Measurements from ENCODE around the gene OVOL1.
"Not testable (repeated sequence)": the region's sequence is repeated elsewhere in the genome, so short reads cannot be mapped to it uniquely, and the experiment has no call there.

OVOL1 gene

DNA sequence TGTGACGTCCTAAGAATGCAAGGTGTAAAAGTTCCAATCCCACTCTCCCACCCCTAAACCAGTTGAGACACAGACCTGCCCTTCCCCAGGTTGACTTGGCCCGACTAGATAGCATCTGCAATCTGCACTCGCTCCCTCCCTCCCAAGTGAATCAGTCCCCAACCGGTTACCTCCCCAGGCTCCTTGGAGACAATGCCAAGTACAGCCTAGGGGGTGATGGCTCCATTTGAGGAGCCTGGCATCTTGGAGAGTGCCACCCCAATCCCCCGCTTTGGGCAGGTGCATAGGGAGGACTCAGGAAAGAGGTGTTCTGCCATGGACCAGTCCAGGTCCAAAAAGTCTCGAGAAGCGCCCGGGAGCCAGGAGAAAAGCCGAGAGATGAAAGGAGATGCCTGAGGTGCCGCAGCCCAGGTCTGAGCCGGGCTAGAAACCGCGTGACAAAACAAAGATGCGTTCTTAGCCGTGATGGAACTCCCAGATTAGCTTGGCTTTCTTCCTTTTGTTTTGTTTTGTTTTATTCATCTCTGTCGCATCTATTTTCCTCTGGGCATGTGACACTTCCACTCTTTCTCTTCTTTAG is 28.2 kb downstream of the OVOL1 start:
- no peak for DNase-seq (ENCODE audit: low read depth in 2 of 2)

DNA sequence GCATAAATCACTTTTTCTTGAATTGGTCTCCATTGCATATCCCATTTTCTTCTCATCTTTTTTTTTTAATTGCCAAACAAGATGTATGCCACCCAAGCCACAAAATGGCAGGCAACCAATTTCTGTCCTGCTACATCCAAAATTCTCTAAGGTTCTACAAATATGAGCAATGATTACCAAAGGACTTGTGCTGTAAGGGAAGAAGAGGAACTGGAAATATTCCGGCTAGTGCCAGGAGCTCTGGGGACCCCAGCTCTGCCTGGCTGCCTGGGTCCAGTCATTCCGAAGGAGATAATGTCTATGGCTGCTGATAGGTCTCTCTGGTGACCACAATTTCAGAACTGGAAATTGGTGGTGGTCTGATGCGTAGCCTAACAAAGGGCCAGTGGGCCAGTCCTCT is 29.8 kb downstream of the OVOL1 start:
- DNase-seq (ENCODE audit: low read depth in 2 of 2): no peak

GRCh38 chr11:65817312-65817834 is 30.5 kb downstream of the OVOL1 start:
- DNase-seq (ENCODE audit: low read depth in 2 of 2): no peak

GRCh38 chr11:65817835-65818680 is 31.2 kb downstream of the OVOL1 start:
- peak; percentile 87 to 94 for DNase-seq (ENCODE audit: low read depth in 2 of 2)

DNA sequence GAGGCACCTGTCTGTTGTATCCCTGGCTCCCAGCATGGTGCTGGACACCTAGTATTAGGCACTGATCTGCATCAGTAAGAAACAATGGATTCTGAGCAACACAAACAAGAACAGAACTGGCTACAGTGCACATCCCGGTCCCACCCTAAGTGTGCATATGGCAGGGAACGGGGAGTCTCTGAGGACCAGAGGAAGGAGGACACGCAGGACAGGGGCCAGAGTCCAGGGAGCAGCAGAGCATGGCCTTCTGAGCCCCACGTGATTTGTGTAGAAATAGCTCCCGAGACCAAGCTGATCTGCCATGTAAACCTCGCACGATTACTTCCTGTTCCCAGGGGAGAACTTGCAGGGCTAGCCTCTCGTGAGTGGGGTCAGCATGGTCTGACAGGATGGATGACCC is 34.2 kb downstream of the OVOL1 start:
- no peak for DNase-seq (ENCODE audit: low read depth in 2 of 2)

- DNase-seq (ENCODE audit: low read depth in 2 of 2): no peak
These were observed 36.1 kb downstream of the OVOL1 start for GRCh38 chr11:65822776-65823528.

DNA sequence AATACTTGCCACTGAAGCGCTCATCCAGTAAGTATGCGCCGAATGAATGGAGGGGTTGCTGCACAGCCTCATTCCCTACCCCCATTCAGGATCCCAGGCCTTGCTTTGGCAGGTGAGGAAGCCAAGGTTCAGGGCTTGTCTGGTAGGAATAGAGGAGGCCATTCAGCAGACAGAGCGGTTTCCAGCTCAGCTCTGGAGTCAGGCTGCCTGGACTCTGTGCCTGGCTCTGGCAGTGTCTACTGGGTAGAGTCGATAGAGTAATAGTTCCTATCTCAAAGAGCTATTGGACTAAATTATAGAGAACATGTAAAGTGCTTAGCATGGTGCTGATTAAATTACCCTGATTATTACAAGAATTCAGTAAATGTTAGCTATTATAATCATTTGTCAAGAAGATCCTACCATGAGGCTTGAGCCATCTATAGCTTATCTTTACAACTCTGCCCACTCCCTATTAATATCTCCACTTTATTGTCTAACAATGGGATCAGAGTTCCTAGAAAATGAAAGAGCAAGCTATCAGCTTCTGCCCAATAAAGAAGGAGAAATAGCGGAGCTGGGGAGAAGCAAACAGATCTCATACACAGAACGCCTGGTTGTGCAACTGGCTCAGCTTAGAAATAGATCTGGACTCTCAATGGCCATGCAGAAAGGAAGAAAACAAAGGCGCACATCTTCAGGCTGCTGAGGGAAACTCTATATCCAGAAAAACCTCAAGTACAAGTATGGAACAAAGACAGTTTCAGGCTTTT is 40.3 kb downstream of the OVOL1 start:
- no peak for DNase-seq (ENCODE audit: low read depth in 2 of 2)

DNA sequence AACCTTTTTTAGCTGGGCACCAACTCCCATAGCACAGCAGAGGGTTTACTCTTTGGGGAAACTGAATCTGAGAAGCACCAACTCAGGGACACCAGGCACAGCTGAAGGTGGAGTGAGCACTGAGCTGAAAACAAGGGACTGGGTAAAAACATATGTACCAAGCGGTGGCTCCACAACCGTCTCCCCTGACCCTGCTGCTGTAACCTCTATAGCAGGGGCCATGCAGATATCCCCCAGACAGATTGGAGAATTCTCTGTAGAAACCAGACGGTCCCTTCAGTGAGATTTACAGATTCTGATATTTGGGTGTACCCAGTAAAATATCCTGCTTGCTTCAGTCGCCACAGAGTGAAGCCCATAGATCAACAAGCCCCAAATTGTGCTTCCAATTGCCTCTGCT is 42.6 kb downstream of the OVOL1 start:
- no peak for DNase-seq (ENCODE audit: low read depth in 2 of 2)

DNA sequence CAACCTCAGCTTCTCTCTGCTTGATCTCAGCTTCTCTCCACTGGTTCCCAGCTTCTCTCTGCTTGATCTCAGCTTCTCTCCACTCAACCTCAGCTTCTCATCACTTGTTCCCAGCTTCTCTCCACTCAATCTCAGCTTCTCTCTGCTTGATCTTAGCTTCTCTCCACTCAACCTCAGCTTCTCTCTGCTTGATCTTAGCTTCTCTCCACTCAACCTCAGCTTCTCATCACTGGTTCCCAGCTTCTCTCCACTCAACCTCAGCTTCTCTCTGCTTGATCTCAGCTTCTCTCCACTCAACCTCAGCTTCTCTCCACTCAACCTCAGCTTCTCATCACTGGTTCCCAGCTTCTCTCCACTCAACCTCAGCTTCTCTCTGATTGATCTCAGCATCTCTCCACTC is 45.4 kb downstream of the OVOL1 start:
- not testable (repeated sequence) for DNase-seq (ENCODE audit: low read depth in 2 of 2)

DNA sequence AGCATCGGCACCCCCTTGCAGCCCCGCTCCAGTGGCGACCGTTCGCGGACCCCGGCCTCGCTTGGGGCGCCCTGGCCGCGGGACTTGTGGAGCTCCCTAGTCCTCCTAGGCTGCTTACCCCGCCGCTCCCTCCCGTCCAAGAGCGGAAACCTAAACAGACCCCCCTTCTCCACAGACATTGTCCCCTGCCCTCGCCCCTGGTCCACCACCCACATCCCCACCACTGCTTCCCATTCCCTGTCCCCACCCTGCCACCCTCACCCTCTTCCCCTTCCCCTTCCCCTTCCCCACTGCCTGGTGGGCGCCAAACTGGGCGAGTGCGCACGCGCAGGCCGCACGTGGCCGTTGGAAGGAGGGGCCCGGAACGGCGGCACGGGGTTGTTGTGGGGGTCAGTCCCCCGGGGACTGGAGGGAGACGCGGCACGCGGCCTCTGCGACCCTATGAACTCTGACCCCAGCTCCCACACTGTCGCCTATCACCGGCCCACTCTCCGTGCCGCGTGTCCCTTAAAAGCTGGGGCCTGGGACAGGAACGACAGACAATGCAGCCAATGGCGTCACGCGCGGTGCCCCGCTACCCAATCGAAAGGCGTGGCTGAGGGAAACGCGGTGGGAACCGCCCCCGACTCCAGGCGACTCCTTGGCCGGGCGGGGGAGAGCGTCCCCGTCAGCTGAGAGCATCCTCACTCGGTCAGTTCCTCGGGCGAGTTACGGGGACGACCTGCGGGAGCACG is 46.6 kb downstream of the OVOL1 start, which contains the start of gene SNX32:
TSS of gene SNX32 (plus strand) at position 667 of the 734 bp plus-strand sequence. CDS start 103 bp downstream, outside the sequence.
- DNase-seq (ENCODE audit: low read depth in 2 of 2): peak; percentile 83 to 85

GRCh38 chr11:65834202-65834601 is 47.3 kb downstream of the OVOL1 start:
- DNase-seq (ENCODE audit: low read depth in 2 of 2): no peak

DNA sequence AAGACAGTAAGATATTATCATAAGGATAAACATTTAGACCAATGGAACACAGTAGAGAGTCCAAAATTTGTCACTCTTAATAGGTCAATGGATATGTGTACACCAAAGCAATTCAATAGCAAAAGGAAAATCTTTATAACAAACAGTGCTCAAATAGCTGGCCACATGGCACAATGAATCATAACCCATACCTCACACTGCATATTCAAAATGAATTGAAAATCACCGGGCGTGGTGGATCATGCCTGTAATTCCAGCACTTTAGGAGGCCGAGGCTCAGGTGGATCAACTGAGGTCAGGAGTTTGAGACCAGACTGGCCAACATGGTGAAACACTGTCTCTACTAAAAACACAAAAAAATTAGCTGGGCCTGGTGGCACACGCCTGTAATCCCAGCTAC is 55.3 kb downstream of the OVOL1 start:
- DNase-seq (ENCODE audit: low read depth in 2 of 2): no peak

- DNase-seq (ENCODE audit: low read depth in 2 of 2): no peak
These were observed 56.9 kb downstream of the OVOL1 start for GRCh38 chr11:65843811-65844210.

DNA sequence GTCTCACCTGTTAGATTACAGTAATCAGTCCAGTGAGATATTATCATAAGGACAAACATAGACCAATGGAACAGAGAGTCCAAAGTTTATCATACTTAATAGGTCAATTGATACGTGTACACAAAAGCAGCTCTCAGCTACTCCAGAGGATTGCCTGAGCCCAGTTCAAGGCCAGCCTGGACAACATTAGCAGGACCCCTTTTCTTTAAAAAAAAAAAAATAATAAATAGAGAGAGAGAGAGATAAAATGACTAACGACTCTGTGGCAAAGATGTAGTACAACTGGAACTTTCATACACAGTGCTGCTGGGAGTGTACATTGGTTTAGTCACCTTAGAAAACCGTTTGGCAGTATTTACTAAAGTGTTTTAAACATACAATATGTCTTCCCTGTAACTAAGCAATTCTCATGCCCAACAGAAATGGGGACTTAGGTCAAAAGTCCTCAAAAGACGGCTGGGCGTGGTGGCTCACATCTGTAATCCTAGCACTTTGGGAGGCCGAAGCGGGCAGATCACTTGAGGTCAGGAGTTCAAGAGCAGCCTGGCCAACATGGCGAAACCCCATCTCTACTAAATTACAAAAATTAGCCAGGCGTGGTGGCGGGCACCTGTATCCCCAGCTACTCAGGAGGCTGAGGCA is 57.5 kb downstream of the OVOL1 start:
- no peak for DNase-seq (ENCODE audit: low read depth in 2 of 2)

Data from stimulated activated CD4-positive, alpha-beta T cell treated with anti-CD3 and anti-CD28 coated beads, Interleukin-1b, Interleukin-23, amount 100 ng/mL, for 1 hour (primary cell).